HT-29 (cell line): ENCODE measurements around the gene IGFBP7. TPM values are rescaled to one million over a fixed set of nuclear protein-coding genes. Genes with fewer than 3 reads are reported as not detected.
"Not testable (repeated sequence)": the region's sequence is repeated elsewhere in the genome, so short reads cannot be mapped to it uniquely, and the experiment has no call there.

Experiments
- DNase-seq: peaks from one replicate; pipeline ENCODE4 v3.0.0-alpha.2; 2015; ENCODE audit warnings: low spot score
- total RNA-seq: library from RNA; depleted of rRNA; stranded (reverse); fragments of >200 nt; shearing (Covaris generic); gene quantifications from 2 replicates; pipeline ENCODE4 v1.2.3, GENCODE V29; 2014

Gene IGFBP7
- total RNA-seq, 1 experiment from 2014 or later = not detected

- DNase-seq = no peak
Observed at GRCh38 chr4:57074744-57075143, 35.4 kb downstream of the IGFBP7 start.

- no peak for DNase-seq
Observed at GRCh38 chr4:57073559-57073958, 36.6 kb downstream of the IGFBP7 start.

GRCh38 chr4:57071326-57071725 is 38.9 kb downstream of the IGFBP7 start:
- DNase-seq = no peak

GRCh38 chr4:57070461-57070860 is 39.7 kb downstream of the IGFBP7 start:
- no peak for DNase-seq

GRCh38 chr4:57068237-57068981 is 41.8 kb downstream of the IGFBP7 start:
- DNase-seq = no peak

- DNase-seq = no peak
Observed at GRCh38 chr4:57065730-57066482, 44.3 kb downstream of the IGFBP7 start.

GRCh38 chr4:57064811-57065711 is 45.1 kb downstream of the IGFBP7 start:
- no peak for DNase-seq

GRCh38 chr4:57064120-57064519 is 46.1 kb downstream of the IGFBP7 start:
- DNase-seq = no peak

GRCh38 chr4:57063518-57063917 is 46.7 kb downstream of the IGFBP7 start:
- no peak for DNase-seq

- no peak for DNase-seq
Observed at GRCh38 chr4:57061395-57061794, 48.8 kb downstream of the IGFBP7 start.

- not testable (repeated sequence) for DNase-seq
Observed at GRCh38 chr4:57060717-57061067, 49.5 kb downstream of the IGFBP7 start.

GRCh38 chr4:57059890-57060716 is 50.1 kb downstream of the IGFBP7 start:
- no peak for DNase-seq

- DNase-seq = no peak
Observed at GRCh38 chr4:57055886-57056285, 54.3 kb downstream of the IGFBP7 start.

- DNase-seq = no peak
Observed at GRCh38 chr4:57053508-57053907, 56.7 kb downstream of the IGFBP7 start.

- DNase-seq = no peak
Observed at GRCh38 chr4:57051524-57051923, 58.7 kb downstream of the IGFBP7 start.

- no peak for DNase-seq
Observed at GRCh38 chr4:57051095-57051494, 59.1 kb downstream of the IGFBP7 start.

GRCh38 chr4:57048590-57049304 is 61.4 kb downstream of the IGFBP7 start:
- no peak for DNase-seq

GRCh38 chr4:57047046-57047445 is 63.1 kb downstream of the IGFBP7 start:
- DNase-seq = not testable (repeated sequence)

GRCh38 chr4:57044996-57045395 is 65.2 kb downstream of the IGFBP7 start:
- DNase-seq = no peak

- DNase-seq = no peak
Observed at GRCh38 chr4:57044279-57044678, 65.9 kb downstream of the IGFBP7 start.
